ENCODE results near the gene NTM.
"Not testable (repeated sequence)": the region's sequence is repeated elsewhere in the genome, so short reads cannot be mapped to it uniquely, and the experiment has no call there.

The NTM gene

DNA sequence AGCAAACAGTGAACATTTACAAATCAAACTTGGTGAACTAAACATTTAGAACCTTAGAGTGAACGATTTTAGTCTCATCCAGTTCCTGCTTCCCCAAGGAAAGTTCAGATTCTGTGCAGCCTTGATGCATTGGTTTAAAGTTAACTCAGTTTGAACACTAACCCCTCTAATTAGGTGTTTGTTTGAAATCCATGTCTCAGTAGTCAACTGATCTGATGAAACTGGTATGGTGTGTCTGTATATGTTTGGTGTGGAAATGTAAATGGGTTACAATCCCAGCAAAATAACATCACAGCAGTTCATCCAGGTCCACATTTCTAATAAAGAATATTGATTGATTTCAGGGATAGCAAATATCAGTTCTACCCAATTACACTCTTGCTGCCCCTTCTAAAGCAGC lies 532.0 kb downstream of the NTM start:
- no peak for DNase-seq

DNA sequence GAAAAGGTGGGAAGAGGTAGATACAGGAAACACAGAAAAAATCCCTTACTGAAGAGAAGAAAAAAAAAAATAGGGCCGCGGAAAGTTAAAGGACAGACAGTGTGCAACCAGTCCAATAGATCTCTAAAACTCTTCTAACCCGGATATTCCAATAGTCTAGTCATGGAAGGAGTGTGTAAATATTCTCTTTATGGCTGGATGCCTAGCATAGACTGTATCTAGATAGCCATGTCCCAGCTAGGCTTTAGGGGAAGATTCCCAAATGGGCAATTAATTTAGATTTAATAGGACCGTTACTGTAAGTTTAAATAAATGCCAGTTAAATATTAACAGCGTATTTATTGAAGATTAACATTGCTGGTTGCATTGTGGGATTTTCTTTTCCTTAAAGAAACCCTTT lies 532.7 kb downstream of the NTM start:
- no peak for DNase-seq

DNA sequence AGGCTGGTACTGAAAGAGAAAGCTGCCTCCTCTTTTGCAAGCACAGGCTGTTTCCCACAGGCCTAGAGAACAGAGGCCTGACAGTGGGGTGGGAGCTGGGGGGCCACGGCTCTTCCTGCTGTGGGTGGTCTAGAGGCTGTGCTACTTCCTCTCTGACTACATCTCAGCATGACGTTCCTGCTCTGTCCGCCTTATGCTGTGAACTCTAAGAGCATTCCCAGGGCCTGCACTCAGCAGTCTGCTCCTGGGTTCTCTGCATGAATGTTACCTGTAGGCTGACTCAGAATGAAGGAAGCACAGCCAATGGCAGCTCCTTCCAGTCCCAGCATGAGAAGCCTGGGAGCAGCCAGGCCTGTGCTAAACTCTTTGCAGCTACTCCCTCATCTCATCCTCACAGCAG lies 534.3 kb downstream of the NTM start:
- no peak for DNase-seq

DNA sequence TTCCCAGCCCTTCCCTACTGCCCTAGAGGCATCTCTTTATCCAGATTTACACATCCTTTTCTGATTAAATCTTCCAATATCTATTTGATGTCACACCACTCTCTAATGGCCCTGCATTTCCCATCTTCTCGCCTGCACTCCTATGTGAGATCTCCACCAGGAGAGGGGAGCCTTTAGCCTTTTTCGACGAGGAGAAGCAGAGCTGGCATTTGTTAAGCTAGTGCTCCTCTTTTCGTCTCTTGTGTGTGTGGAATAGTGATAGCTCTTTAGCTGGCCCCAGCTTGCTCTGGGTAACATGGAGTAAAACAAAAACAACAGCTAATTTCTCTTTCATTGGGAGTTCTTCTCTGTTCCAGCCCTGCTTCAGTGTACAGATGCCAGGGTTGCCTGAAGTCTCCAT lies 536.5 kb downstream of the NTM start:
- DNase-seq = no peak

DNA sequence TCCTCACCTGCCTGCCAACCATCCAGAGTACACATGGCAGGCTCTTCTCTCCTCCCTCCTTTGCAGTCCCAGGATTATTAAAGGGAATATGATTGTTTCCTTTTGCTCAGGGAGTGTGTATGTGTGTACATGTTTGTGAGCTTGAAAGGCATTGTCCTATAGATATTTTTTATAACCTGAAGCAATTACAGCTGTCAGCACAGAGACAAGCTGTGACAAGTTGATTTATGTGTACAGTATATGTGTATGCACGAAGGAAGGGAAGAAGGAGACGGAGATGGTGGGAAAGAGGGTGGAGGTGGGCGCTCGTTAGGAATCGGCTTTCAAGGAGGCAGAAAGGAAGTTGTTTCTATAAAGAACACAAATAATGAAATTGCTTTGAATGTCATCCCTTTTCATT lies 537.0 kb downstream of the NTM start:
- DNase-seq = no peak

DNA sequence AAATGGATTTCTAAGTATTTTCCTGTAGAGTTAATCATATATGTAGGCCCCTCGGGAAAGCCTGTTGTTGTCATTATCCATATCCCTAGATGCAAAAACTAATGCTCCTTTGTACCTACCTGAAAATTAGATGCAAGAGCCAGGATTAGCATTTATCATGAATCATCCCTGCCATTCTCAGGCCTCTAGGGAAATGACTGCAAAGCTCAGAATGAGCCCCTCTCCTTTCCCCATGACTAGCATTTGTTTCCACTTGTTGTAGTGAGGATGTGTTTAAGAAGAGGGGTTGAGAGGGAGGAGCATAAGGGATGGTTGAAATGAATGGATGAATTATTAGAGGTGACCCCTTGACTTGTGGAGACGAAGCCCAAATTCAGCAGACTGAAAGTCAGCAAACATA lies 537.9 kb downstream of the NTM start:
- no peak for DNase-seq

DNA sequence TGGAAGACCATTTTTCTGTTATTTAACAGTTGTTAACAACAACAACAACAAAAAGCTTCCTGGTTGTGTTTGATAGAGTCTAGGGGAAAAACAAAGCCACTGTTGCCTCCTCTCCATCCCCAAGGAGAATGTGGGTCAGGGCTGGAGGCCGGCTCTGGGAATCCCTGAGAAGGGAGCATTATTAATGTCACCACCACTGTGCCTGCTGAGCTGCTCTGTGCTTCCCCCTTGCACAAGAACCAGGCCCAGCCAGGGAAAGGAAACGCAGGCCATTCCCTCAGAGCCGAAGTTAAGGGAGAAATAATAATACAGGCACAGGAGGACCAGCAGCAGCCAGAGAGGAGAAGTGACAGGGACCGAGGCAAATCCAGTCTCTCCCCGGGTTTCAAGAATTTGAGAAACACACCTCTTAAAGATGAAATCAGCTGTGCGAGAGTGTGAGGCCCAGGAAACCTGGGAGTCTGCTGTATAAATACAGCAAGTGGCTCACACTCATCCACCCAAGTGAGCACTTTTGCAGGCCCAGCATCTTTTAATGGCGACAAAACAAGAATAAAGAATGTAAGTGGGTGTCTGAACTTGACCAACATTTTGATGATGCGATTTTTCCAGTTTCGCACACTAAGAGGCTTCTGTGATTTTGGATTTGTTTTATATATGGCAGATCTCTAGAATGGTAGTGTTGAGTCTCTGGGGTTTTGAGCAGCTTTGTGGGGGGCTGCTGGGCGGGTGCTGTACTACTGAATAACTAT lies 539.2 kb downstream of the NTM start:
- no peak for DNase-seq

DNA sequence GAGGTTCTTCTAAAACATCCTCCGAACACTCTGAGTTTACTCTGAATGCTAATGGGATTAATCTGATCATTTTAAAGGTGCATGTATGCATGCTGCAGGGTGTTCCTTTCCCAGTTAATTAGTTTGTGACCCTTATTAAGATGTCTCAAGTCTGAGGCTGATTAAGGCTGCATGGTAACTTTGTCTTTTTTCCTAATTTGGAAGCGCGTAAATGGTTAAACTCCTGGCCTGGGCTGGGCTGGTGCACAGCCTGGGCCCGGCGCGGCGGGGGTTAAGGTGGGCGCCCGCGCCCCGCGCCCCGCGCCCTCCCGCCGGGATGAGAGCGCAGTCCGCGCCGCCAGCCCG lies 539.7 kb downstream of the NTM start:
- DNase-seq = no peak

DNA sequence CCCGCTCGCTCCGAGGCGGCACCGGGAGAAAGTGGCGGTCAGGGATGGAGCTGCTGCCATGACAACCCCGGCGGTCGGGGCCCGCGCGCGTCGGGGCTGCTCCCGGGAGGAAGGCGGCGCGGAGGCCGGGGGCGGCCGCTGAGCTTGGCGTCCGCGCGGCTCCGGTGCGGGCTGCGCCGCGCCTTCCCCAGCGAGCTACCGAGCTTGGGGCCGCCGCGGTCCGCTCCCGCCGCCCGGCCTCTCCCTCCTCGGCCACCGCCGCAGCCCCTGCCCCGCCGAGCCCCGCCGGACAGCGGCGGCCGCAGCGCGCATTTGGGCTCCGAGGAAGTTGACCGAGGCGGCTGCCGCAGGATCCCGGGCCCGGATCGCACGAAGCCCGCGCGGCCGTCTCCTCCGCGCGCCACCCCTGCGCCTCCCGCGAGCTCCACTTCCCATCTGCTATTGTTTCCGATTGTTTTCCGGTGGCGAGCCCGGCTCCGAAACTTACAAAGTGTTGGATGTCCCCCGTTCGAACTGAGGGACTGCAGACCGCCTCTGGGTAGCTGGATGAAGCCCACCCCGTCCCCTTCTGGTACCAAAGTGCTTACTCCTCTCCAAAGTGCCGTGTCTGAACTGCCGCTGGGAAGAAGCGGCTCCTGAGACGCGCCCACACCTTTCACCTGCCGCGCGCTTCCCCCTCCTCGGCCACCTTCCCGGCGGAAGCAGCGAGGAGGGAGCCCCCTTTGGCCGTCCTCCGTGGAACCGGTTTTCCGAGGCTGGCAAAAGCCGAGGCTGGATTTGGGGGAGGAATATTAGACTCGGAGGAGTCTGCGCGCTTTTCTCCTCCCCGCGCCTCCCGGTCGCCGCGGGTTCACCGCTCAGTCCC lies 540.3 kb downstream of the NTM start:
- DNase-seq = no peak

DNA sequence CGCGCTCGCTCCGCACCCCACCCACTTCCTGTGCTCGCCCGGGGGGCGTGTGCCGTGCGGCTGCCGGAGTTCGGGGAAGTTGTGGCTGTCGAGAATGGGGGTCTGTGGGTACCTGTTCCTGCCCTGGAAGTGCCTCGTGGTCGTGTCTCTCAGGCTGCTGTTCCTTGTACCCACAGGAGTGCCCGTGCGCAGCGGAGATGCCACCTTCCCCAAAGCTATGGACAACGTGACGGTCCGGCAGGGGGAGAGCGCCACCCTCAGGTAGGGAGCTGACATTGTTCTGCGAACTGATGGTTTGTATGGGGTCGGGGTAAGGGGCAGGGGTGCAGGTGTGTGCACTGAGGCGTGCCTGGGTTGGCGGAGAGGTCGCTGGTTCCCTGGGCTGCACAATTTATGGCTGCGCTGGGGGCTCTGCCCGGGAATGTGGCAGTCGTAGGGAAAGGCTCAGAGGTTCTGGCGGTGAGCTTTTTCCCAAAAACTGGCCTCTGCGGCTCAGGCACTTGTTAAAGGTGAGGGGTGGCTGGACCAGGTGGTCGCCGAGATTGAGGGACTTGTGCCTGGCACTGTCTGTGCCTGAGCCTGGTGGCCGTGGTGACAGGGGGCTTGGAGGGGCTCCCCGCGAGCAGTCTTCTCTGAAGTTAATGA lies 541.1 kb downstream of the NTM start:
- DNase-seq = not testable (repeated sequence)

DNA sequence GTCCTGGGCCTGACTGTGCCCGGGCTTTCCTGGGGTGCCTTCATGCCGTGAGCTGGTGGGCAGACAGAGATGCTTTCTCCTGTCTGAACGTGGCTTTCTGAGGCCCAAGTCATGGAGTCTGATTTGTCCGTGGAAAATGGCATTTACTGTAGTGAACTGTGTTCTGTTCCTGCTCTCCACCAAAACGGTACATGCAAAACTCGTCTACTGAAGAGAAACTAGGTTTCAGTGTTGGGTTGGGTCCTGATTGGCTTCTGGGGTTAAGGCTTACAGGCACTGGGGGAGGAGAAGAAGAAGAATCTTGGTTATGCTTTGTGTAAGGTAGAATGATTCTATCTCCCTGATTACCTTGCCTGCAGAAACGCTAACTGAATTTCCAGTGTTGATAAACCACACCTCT lies 541.7 kb downstream of the NTM start:
- no peak for DNase-seq

DNA sequence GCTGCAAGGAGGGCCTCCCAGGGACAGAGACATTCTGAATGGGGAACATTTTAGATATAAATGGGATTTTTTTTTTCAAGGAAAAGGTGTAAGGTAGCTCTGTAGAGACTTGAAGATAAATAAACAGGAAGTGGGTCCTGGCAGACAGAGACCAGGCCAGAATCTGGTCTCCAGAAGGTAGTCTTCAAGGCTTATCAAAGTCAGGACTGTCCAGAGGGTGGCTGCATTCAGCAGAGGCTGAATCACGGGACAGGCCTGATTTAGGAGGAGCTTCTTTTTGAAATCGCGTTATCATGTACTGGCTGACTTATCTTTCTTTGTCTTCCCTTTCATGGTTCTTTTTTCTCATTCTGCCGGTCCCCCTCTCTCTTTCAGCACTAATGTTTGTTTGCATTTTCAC lies 542.9 kb downstream of the NTM start:
- no peak for DNase-seq

DNA sequence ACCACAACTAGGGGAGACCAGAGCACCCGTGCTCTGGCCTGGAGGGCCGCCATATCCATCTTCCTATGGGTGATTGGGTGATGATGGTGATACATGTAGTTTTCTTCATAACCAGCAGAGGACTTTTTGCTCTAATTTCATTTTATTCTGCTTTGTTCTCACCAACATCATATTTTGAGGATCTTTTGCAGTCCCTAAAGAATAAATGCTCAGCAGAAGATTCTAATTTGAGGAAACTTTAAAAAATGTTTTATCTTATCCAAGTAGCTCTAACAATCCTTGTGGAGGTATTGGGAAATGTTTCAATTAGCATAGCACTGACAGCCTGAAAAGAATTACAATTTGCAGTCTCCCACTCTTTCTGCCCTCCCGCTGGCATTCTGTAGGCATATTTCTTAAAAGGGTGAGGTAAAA lies 544.0 kb downstream of the NTM start:
- DNase-seq = no peak

DNA sequence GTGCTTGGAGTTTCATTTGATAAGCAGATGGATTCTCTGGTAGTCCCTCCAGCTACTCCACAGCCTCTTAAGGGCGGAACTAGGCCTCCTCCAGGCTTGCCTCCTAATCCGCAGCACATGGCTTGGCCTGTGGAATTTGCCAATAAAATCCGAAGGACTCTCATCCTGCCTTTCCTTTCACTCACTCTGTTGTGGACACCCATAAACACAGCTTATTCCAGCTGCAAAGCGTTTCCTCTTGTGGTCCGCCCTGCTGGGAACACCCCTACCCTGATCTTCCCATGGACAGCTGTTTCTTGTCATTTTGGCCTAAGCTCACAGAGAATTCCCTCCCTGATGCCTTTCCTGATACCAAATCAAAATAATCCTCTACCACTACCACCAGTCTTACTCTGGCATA lies 546.2 kb downstream of the NTM start:
- DNase-seq = no peak

DNA sequence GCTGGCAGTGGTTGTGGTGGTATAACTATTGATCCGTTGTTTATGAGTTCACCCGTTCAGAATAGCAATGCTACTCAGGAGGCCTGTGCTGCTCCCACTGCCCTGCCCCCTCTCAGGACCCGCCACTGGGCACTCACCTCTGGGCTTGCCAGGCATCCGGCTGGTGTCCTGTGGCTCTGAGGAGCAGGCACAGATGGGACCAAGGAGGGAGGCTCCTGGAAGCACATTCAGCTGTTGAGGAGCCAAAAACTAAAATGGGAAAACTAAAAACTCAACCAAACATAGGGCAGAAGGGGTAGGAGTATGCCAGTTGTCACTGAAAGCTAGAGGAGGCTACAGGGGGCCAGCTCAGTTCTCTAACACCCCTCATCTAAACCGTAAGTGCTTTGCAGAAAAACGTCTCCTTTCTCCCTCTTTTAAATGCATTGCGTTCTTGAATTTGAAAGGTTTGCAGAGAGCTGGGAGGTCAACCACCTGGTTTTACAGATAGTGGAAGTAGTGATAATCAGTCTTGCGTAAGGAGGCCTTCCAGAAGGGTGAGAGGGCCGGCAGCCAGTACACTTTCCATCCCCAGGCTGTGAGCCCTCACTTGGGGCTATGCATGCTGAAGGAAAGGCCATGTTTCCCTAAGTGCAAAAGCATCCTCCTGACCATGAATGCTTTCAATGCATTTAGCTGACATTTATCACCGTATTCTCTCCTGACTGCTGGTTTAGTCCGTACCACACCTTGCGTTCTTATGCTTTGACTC lies 547.4 kb downstream of the NTM start:
- no peak for DNase-seq

DNA sequence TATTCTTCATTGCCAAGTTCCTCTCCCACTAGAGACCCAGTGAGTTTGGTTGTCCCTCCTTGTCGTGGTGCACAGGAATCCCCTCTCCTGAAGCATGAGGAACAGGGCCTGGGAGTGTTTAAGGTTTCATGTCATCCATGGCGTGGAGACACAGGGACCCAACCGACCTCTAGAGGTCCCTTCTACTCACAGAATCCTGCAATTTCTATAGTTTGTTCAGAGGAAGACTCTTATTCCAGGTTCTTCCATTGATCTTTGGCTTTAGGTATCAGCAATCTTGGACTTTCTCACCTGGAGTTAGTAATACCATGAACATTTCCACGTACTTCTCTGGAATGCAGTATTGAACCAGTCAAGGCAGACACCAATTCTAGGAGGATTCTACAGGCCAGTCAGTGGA lies 548.2 kb downstream of the NTM start:
- no peak for DNase-seq

DNA sequence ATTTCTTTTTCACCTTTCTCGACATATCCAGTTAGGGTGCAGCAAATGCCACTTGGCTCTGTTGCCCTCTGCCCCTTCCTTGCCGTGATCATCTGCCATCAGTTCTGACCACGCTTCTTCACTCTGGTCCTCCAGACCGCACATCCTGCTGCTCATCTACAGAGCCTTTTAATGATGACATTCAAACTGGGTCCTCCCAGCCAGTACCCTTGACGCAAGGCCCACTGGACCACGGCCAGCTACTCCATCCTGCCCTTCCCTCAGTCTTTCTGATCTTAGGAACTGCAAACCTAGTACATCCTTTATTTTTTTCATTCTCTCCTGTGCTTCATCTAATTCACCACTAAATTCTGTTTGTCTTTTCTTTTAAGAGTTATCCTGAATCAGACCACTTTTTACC lies 551.8 kb downstream of the NTM start:
- DNase-seq = no peak

DNA sequence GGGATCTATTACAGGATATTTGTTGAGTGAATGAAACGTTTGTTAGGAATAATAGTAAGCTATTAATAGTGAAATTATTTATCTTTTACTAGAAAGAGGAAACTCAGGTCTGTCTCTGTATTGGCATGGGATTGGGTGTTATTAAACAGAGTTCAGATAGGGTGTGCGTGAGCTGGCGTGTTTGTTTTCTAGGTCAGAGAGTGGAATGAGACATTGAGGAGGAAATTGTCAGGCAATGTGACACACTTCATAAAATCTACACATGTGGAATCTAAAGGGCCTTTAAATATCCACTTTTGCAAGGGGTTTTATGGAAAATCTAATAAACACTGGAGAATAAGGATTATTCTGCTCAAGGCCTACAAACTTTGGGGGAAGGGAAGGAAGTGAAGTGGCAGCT lies 552.9 kb downstream of the NTM start:
- no peak for DNase-seq

DNA sequence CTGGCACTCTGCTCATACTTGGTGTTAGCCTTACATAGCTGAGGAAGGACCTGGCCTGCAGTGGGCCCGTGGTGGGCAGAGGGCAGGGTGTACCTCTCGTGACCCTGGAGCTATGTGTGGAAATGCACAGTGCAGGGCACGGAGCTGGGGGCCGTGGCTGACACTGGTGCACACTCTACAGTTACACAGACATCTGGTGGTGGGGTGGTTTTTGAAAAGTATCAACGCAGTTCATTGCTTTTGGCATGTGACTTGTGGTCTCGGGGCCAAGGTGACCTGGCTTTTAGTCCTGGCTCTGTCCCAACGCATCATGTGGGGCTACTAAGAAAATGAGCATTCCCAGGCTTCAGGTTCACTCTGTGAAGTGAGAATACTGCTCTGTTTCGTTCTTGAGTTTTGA lies 553.6 kb downstream of the NTM start:
- no peak for DNase-seq

DNA sequence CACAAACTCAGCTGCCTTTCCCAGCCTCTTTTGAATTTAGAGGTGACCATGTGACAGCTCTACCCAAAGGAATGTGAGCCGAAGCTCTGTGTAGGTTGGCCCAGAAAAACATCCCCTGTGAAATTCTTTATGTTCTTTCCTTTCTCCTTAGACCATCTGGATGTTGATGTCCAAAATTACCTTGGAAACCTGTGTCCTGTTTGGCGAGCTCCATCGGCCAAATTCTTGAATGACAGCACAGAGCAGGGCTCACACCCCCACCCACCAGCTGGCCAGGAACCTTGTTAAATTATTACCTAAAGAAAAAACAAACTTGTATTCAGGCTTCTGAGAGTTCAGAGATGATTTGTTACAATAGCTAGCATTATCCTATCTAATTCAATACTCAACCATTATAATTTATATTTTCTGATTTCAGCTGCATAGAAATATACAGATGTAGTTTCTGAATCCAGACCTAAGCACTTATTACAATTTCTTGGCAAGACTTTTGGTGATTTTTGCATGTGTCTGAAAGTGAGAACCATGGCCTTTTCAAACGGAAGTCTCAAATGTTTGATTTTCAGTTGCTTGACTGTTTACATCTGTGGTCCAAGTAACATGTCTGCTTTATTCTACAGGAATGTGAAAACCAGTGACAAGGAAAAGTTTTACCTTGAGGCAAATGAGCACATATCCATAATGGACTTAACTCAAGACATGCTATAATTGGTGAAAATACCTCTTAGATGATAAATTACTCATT lies 554.2 kb downstream of the NTM start:
- no peak for DNase-seq

DNA sequence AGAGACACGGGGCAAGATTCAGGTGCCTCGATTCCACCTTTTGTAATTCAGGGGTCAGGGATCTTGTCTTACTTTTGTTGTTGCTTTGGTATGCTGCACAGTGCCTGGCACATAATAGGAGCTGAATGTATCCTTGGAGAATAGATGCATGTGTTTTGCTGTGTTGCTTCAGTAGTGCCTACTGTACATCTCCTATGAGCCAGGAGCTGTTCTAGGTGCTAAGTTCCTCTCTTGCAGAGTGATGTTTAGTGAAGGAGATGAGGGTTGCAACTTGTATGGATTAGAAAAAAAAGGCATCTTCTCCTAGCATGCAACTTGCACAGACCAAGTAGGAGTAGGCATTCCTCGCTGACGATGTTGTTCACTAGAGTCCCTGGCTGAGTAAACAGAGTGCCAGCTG lies 555.4 kb downstream of the NTM start:
- no peak for DNase-seq

DNA sequence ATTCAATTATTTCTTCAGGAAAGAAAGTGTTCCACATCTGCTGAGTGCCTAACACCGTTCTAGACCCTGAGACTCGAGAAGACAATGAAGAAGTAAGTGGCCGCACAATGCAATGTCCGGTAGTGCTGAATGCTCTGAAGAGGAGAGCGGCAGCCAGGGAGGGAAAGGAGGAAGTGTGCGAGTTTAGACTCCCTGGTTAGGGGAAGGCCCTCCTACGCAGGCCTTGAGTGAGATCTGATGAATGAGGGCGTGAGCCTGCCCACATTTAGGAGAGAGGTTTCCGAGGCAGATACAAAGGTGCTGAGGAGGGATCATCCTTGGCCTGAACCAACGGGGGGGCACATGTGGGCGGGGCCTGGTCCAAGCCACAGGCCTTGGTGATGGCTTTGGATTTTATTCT lies 558.6 kb downstream of the NTM start:
- peak; percentile 79 to 84 for DNase-seq
